Caki2 (cell line): ENCODE results near the gene INAVA. TPM values are rescaled to one million over a fixed set of nuclear protein-coding genes. Genes with fewer than 3 reads are reported as not detected.
"Not testable (repeated sequence)": the region's sequence is repeated elsewhere in the genome, so short reads cannot be mapped to it uniquely, and the experiment has no call there.

Experiments
- DNase-seq: peaks from one replicate; pipeline ENCODE4 v3.0.0-alpha.2; 2015; ENCODE audit warnings: low read depth
- in situ Hi-C: cut with HindIII; loops from 2 replicates; pipeline ENCODE4 v1.10.0; 2016; ENCODE audit warnings: low sequenced_read_pairs, low pct_unique_long_range_greater_than_20kb, mixed read lengths
- total RNA-seq: library from RNA; depleted of rRNA; stranded (reverse); fragments of >200 nt; shearing (Covaris generic); gene quantifications from 2 replicates; pipeline ENCODE4 v1.2.3, GENCODE V29; 2014; ENCODE audit warnings: low replicate concordance

The INAVA gene
- total RNA-seq, 1 experiment from 2014 or later: 33.3 TPM

DNA sequence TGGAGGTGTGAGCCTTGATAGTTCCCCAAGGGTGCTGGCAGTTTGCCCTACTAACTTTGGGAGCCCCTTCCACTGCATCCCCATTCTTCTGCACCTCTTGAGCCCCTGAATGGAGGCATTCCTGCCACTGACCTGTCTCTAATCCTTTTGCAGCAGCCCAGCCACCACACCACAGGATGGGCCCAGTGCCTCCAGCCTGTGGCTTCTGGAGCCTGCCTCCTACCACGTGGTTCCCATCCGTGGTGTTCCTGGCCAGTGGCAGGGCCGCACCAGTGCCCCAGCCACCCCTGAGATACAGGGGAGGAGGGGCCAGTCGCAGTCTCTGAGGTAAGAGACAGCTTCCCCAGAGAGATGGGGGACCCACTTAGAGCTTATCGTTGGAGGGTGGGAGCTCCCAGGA is 14.4 kb downstream of the INAVA start:
- in situ Hi-C loops: no loop called here
- DNase-seq: no peak

DNA sequence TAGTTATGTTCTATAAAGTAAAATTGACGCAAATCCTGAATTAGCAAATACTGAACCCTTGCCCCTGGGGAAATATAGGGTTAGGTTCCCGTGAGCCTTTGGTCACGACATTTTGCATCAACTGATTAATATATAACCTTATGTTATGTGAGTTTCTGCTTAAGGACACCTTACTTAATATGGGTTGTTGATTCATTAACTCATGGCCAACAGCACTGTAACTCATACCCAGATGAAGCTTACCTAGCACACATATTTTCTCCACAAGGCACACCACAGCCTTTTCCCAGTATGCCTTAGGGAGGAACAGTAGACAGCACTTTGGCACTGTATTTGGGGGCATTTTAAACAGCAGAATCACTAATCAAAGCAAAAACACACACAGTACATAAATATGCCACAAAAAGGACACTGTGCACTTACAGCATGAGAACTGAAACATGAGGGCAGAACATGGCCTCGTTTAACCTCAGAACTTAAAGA is 15.1 kb downstream of the INAVA start:
- in situ Hi-C loops: no loop called here
- DNase-seq: no peak

DNA sequence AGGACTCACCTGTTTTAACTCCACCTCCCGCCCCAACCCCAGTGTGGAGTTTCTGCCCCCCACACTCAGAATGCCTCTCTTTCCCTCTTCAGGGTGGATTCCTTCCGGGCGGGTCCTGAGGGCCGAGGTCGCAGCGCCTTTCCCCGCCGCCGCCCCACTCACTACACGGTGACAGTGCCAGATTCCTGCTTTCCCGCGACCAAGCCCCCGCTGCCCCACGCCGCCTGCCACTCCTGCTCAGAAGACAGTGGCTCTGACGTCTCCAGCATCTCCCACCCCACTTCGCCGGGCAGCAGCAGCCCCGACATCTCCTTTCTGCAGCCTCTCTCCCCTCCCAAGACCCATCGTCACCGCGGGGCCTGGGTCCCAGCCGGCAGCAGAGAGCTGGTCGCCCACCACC is 16.7 kb downstream of the INAVA start:
- in situ Hi-C loops: no loop called here
- DNase-seq: no peak

DNA sequence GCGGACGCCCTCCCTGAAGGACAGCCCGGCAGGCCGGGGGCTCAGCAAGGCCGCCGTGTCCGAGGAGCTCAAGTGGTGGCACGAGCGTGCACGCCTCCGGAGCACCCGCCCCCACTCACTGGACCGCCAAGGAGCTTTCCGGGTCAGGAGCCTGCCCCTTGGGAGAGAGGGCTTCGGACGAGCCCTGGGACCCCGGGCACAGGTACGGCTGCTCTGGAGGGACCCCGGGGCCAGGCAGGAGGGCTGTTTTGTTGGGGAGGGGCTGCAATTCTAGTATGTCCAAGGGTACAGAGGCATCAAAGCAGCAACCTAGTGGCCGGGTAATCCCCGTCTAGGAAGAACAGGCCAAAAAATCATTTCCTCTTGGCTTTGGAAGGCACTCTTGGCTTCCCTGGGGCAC is 17.2 kb downstream of the INAVA start:
- in situ Hi-C loops, DNase-seq: not testable (repeated sequence)

DNA sequence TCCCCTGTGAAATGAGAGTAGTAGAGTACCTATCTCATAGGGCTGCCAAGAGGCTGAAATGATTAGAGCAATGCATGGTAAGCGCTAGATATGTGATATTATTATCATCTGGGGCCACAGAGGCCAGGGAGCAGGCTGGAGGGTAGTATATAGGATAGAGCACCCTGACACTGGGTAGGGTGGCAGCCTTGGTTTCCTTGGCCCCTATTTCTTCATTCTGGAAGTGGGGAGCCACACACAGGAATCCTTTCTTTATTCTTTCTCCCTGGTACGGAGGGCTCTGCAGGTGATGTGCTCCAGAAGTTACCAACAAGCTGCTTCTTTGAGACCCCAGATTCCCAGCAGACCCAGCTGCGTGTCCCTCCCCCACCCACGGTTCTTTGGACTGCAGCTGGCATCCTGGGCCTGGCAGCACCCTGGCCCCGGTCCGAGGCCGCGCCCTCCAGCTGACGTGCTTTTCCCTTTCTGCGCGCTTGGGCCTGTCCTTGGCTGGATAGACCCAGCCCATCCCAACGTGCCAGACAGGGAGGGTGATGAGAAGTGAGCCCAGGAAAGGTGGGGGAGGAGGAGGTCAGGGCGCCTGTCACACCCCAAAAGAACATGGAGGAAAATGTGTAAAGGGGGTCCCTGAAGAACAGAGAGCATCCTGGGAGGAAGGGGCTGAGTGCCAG is 18.2 kb downstream of the INAVA start:
- DNase-seq: no peak
- in situ Hi-C loops: no loop called here

DNA sequence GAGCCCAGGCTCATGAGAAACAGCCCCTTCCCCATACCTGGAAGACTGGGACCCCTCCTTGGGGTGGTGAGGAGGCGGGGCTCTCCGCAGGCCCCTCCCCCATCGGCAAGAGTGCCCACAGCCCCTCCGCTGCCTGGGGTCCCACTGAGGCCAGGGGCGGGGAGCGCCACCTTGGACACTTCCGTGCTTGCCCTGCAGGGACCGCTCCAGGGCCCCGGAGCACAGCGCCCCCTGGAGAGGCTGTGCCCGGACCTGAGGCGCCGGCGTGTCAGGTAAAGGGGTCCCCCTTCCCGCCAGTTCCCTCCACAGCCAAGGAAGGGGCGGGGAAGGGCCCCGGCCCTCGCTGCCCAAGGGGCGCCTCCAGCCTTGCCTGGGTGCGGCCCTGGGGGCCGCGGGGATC is 21.5 kb downstream of the INAVA start:
- DNase-seq: no peak
- in situ Hi-C loops: no loop called here

DNA sequence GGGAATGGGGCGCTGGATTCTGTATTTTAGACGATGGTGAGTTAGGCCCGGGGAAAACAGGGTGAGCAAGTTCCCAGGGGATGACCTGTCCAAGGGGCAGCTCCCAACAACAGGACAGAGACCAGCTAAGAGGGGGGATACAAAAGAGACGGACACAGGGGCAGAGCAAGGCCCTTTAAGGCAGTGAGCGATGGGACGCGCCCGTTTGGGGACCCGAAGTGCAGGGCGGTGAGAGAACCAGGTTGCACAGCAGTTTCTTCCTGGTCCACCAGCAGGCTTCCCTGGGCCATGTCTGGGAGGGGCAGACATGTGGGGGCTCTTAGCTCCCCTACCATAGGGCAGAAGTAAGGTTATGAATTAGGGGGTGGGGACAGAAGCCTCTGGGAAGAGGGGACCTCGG is 22.0 kb downstream of the INAVA start:
- DNase-seq: no peak
- in situ Hi-C loops: no loop called here

DNA sequence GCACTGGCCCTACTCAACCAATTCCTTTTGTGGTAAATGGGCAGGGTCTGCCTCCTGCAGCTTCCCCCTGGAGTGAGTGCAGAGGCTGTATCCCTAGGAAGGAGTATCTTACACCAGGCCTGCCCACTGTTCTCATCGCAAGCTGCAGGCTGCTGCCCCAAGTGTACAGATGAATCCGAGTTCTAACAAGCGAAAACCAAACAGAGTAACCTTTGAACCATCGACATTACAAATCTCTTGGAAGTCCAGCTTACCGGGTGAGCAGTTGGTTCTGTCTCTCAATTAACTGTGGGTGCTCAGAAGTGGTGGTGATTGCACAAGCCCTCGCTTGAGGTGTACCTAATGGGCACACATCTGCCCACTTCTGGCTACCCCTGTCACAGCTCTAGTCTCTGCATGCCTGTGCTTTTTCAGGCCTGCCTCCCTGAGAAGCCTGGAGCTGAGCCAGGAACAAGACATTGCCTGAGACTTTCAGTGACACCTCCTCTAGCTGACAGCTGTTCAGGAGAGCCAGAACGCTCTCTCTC is 22.7 kb downstream of the INAVA start:
- in situ Hi-C loops: no loop called here
- no peak for DNase-seq

DNA sequence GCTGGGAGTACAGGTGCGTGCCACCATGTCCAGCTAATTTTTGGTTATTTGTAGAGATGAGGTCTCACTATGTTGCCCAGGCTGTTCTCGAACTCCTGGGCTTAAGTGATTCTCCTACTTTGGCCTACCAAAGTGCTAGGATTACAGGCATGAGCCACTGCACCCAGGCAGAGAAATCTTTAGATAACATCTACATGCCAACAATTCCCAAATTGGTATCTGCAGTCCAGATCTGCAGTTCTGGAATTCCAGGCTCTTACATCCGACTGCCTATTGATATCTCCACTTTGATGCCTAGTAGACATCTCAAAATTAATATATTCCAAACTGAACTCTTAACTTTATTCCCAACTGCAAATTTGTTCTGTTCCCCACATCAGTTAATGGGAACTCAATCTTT is 23.3 kb downstream of the INAVA start:
- in situ Hi-C loops: no loop called here
- no peak for DNase-seq

DNA sequence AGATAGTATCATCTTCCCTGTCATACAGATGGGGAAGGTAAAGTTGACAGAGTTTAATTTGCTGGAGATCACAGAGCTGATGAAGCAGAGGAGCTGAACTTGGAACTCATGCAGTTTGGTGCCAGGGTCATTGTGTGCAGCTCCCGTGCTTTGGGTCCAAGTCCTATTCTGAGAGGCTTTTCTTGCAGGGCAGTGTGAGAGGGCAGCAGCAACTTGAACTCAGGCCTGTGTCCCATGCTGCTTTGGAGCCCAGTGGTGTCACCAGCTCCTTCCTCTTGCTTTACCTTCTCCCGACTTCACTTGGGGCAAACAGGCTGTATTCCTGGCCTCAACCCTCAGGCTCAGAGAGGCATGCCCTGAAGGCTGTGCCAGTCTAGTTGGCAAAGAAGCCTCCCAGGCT is 24.7 kb downstream of the INAVA start:
- in situ Hi-C loops: no loop called here
- DNase-seq: no peak

DNA sequence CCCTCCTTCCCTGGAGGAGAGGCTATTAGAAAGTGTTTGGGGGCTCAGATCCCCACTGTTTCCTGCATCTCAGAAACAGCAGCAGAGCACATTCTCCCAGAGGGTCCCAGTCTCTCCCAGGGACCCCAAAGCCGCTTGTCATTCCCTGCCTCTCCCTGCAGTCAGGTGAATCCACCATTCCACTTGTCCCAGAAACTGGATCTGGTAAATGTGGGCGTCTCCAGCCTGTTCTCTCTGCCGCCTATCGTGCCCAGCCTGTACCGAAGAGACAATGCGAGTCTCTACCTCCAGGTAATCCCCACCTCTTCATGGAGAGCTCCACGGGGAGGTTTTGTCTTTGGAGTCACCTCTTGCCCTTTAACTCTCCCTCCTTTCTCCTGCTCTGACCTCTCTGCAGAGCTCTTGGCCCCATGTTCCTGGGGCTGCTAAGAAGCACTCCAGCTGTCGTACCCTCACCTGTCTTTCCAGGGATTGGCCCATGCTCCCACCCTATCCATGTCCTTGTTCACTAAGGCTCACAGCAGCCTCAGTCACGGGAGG is 26.9 kb downstream of the INAVA start:
- DNase-seq: no peak
- in situ Hi-C loops: no loop called here

DNA sequence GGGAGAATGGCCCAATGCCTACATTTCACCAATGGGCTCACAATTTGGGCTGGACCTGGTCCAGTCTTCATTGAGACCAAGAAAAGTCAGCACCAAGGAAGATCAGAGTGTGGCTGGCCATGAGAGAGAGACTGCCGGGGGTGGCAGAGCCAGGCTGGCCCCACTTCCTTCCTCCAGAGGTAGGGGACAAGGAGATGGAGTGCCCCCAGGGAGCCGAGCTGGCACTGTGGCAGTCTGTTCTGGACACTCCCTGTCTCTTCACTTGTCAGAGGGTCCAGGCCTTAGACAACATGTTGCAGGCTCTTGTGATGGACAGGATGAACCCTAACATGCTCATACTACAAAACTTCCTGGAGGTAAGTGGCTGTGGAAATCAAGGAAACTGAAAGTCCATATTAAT is 27.7 kb downstream of the INAVA start:
- DNase-seq: no peak
- in situ Hi-C loops: no loop called here

DNA sequence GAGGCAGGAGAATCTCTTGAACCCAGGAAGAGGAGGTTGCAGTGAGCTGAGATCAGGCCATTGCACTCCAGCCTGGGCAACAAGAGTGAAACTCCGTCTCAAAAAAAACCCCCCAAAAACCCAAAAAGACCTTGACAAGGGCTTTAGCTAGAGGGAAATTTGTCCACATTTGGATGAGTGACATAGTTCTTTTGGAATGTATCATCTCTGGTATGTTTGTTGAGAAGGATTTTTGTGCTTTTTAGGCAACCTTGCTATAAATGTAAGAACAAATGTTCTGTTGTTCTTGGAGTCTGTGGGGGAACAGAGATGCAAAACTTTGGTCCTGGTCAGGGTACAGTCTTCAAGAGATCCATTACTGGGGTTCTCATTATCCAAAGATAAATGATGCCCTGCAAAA is 28.9 kb downstream of the INAVA start:
- in situ Hi-C loops: no loop called here
- no peak for DNase-seq

DNA sequence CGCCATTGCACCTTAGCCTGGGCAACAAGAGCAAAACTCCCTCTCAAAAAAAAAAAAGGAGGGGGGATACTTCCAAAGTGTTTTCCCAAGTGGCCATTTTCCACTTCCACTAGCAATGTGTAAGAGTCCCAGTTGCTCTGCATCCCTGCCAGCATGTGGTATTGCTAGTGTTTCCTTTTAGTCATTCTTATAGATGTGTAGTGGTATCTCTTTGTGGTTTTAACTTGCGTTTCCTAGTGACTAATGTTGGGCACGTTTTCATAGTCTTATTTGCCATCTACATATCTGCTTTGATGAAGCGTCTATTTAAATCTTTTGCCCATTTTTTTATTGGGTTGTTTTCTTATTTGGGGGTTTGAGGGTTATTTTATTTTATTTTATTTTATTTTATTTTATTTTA is 31.1 kb downstream of the INAVA start:
- in situ Hi-C loops: no loop called here

DNA sequence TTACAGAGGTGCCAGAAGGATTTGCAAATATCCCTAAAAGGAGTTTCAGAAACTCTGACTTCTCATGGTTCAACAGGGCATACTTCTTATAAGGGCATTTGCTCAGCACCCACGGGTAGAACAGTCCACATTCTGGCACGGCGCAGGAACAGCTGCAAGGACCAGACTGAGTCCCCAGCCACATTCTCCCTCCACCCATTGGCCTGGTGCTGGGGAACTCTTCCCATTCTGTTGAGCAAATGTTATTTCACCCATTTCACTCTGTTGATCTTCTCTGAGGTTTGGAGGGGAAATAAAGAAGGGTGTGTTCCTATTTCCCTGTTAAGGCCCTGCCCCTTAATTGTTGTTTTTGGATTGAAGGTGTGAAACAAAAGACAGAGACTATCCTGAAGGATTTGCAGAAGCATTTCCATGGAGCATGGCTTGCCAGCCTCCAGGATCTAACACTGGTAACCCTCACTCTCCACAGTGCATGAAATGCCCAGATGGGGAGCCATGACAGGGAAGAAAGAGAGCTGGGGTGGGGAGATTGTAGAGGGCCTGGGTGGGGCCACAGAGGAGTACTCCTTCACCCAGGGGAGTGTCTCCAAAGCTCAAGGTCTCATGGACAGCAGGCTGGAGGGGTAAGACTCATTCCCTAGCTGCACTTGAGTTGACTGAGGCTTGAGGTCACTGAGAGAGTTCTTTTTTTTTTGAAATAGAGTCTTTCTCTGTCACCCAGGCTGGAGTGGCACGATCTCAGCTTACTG is 35.0 kb downstream of the INAVA start:
- no peak for DNase-seq
- in situ Hi-C loops: no loop called here

More for the DNA sequence above, 31.1 kb downstream of the INAVA start:
- DNase-seq: no peak

DNA sequence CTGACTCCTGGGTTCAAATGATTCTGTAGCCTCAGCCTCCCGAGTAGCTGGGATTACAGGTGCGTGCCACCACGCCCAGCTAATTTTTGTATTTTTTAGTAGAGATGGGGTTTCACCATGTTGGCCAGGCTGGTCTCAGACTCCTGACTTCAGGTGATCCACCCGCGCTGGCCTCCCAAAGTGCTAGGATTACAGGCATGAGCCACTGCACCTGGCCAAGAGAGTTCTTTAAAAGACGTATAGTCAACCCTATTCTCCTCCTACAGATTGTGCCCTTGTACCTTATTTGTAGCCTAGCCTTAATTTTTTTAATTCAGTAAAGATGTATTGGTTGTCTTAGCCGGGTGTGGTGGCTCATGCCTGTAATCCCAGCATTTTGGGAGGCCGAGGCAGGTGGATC is 35.6 kb downstream of the INAVA start:
- in situ Hi-C loops, DNase-seq: not testable (repeated sequence)

DNA sequence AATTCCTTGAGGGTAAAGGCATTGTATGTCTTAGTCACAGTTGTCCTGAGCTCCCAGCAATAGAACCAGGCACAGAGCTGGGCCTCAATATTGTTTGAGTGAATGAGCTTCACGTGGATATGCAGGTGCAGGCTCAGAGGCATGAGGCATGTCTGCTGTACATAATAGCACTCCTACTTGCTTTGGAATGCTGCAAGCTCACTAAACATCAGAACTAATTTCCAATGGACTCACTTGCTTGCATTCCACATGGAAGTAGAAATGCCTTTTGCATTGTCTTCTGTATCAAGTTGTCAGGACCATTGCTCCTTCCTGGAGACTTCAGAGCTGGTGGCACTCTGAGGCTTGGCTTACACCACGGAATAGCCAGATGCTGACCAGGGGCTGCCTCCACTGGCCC is 37.1 kb downstream of the INAVA start:
- no peak for DNase-seq
- in situ Hi-C loops: no loop called here

DNA sequence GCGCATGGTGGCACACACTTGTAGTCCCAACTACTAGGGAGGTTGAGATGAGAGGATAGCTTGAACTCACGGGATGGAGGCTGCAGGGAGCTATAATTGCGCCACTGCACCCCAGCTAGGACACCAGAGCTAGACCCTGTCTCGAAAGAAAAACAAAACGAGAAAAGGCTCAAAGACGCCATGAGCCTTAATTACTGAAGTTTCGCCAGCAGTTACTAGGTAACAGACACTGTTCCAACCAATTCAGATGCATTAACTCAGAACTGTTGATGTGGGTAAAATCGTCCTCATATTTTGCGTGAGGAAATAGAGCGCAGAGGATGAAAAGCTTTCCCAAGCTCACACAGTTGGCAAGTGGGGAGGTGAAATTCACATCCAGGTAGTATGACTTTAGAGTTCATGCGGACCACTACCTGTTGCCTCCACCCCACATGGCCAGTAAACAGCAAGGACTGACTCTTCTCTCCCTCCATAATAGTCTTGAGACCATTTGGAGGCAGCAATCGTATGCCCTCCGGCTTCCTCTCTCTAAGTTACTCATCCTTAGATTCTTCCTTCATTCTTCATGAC is 40.1 kb downstream of the INAVA start:
- in situ Hi-C loops: no loop called here
- DNase-seq: no peak
